HepG2 (cell line): Measurements from ENCODE around the gene ITPK1. TPM values are rescaled to one million over a fixed set of nuclear protein-coding genes. Genes with fewer than 3 reads are reported as not detected.

ENCODE experiments used
- ATAC-seq: fragments of 200-7000 bp; cut with Tn5 transposase; 3 replicates; pipeline ENCODE4 v1.9.1; 2020; ENCODE audit warnings: mild to moderate bottlenecking, moderate library complexity
- BruUV-seq: library from RNA; stranded (reverse); fragments of 400-500 nt; replicated peaks from 2 replicates; lab custom pipeline; 2021; lab: Mats Ljungman, UMichigan
- CTCF ChIA-PET: fragments of 300-600 bp; formaldehyde crosslinking; extraction: SDS; loops from one replicate; lab custom pipeline; 2021; ENCODE audit warnings: low total read pairs, inconsistent platforms, low intra/inter-chr PET ratio; lab: Yijun Ruan, JAX
- POLR2A ChIA-PET: fragments of 350-600 bp; sonication (Branson Sonifier 250); formaldehyde crosslinking; loops from one replicate; lab custom pipeline; 2020; ENCODE audit warnings: antibody characterized with exemption, inconsistent platforms; lab: Yijun Ruan, JAX
- DNase-seq: peaks from one replicate; pipeline ENCODE4 v3.0.0-alpha.2; 2015; ENCODE audit warnings: low spot score
- FAIRE-seq: peaks from 3 replicates; lab custom pipeline; 2011; peaks lifted over from hg19 to GRCh38; lab: Jason Lieb, UNC
- H2AFZ ChIP-seq: one replicate; pipeline ENCODE4 v1.6.1; 2011; ENCODE audit warnings: low read length, inconsistent platforms
- H3K27ac ChIP-seq: fragments of 300-600 bp; 3 replicates; pipeline ENCODE4 v1.8.0; 2011; ENCODE audit warnings: mixed run types, mild to moderate bottlenecking, mixed read lengths, low read length, inconsistent platforms; ENCODE audit not compliant: insufficient read depth; ENCODE audit errors: extremely low read length
- H3K27me3 ChIP-seq, 2 experiments: fragments of 200-600 bp in 1 of 2; 2 replicates in 1 of 2; 3 replicates in 1 of 2; pipeline versions ENCODE4 v1.6.0 to v1.8.0; 2011; ENCODE audit warnings: low read length in 2 of 2, mild to moderate bottlenecking in 2 of 2, moderate library complexity in 2 of 2, inconsistent platforms in 1 of 2; ENCODE audit not compliant: insufficient read depth in 2 of 2, control insufficient read depth in 1 of 2
- H3K36me3 ChIP-seq, 2 experiments: fragments of 200-600 bp in 1 of 2; replicated peaks in 1 of 2; 2 replicates in 1 of 2; 3 replicates in 1 of 2; pipeline versions ENCODE4 v1.5.1 to v1.8.0; 2011; ENCODE audit warnings: low read length in 2 of 2, inconsistent platforms in 1 of 2; ENCODE audit not compliant: insufficient read depth in 2 of 2, control insufficient read depth in 1 of 2
- H3K4me1 ChIP-seq: 2 replicates; pipeline ENCODE4 v1.5.1; 2012; ENCODE audit warnings: low read length, inconsistent platforms; ENCODE audit not compliant: insufficient read depth
- H3K4me2 ChIP-seq: 2 replicates; pipeline ENCODE4 v1.6.0; 2011; ENCODE audit warnings: low read depth, low read length, inconsistent platforms
- H3K4me3 ChIP-seq, 3 experiments: fragments of 200-600 bp in 1 of 3; sonication (generic), shearing (Covaris generic) in 1 of 3; replicated peaks in 1 of 3; 2 replicates each; pipeline ENCODE4 v1.5.1; 2011 to 2016; ENCODE audit warnings: low read length in 3 of 3, inconsistent platforms in 2 of 3, low read depth in 2 of 3, mild to moderate bottlenecking in 2 of 3, control low read depth in 1 of 3, mixed read lengths in 1 of 3; ENCODE audit not compliant: insufficient read depth in 1 of 3
- H3K79me2 ChIP-seq: one replicate; pipeline ENCODE4 v1.6.1; 2011; ENCODE audit warnings: low read length, inconsistent platforms; ENCODE audit not compliant: insufficient read depth
- H3K9ac ChIP-seq: 2 replicates; pipeline ENCODE4 v1.6.0; 2011; ENCODE audit warnings: mild to moderate bottlenecking, low read depth, low read length, inconsistent platforms; ENCODE audit not compliant: insufficient read depth
- H3K9me3 ChIP-seq: 2 replicates; pipeline ENCODE4 v1.5.1; 2012; ENCODE audit warnings: mild to moderate bottlenecking, low read length
- H4K20me1 ChIP-seq: 2 replicates; pipeline ENCODE4 v1.6.0; 2011; ENCODE audit warnings: inconsistent platforms, mild to moderate bottlenecking, low read length, moderate library complexity; ENCODE audit not compliant: insufficient read depth
- ERF ChIP-seq: IDR thresholded peaks from 2 replicates; pipeline ENCODE4 v1.6.1; 2018; ENCODE audit warnings: missing biosample characterization, missing genetic modification reagents
- GABPA ChIP-seq, 2 experiments: IDR thresholded peaks; 2 replicates each; pipeline ENCODE4 v1.6.1; 2011 to 2016; ENCODE audit warnings: low read depth in 2 of 2, low read length in 1 of 2, missing biosample characterization in 1 of 2, missing genetic modification characterization in 1 of 2
- HES4 ChIP-seq: sonication (generic); formaldehyde crosslinking; IDR thresholded peaks from 2 replicates; pipeline ENCODE4 v1.9.0; 2021; ENCODE audit warnings: mild to moderate bottlenecking, missing genetic modification reagents, borderline replicate concordance
- IKZF5 ChIP-seq: IDR thresholded peaks from 2 replicates; pipeline ENCODE4 v1.6.1; 2018; ENCODE audit warnings: missing genetic modification reagents, mild to moderate bottlenecking, missing compliant biosample characterization
- MED1 ChIP-seq: sonication (generic); formaldehyde crosslinking; IDR thresholded peaks from 2 replicates; pipeline ENCODE4 v1.4.0; 2020; ENCODE audit warnings: missing genetic modification reagents
- NFIC ChIP-seq: IDR thresholded peaks from 2 replicates; pipeline ENCODE4 v1.6.1; 2012; ENCODE audit warnings: mild to moderate bottlenecking, low read length, inconsistent platforms
- PRDM4 ChIP-seq: sonication (generic); formaldehyde crosslinking; IDR thresholded peaks from 2 replicates; pipeline ENCODE4 v1.9.0; 2021; ENCODE audit warnings: missing genetic modification reagents, borderline replicate concordance
- ZNF33A ChIP-seq: sonication (generic); formaldehyde crosslinking; IDR thresholded peaks from 2 replicates; pipeline ENCODE4 v1.5.1; 2020; ENCODE audit warnings: missing genetic modification reagents, mild to moderate bottlenecking, moderate library complexity, borderline replicate concordance
- ZNF432 ChIP-seq: sonication (generic); formaldehyde crosslinking; IDR thresholded peaks from 2 replicates; pipeline ENCODE4 v1.5.0; 2020; ENCODE audit warnings: missing genetic modification reagents, mild to moderate bottlenecking, borderline replicate concordance
- ZNF530 ChIP-seq: sonication (generic); formaldehyde crosslinking; IDR thresholded peaks from 2 replicates; pipeline ENCODE4 v1.5.0; 2020; ENCODE audit warnings: low read depth, mild to moderate bottlenecking, missing genetic modification reagents
- ZNF605 ChIP-seq: sonication (generic); formaldehyde crosslinking; IDR thresholded peaks from 2 replicates; pipeline ENCODE4 v1.8.0; 2022; ENCODE audit warnings: mild to moderate bottlenecking, missing genetic modification reagents
- ZNF619 ChIP-seq: sonication (generic); formaldehyde crosslinking; IDR thresholded peaks from 2 replicates; pipeline ENCODE4 v1.4.0; 2020; ENCODE audit warnings: mild to moderate bottlenecking, missing genetic modification reagents
- WGBS: methylation state at CpG from one replicate; pipeline ENCODE4 v1.1.6; 2017; ENCODE audit warnings: low lambda C conversion rate; 5-methylcytosine and 5-hydroxymethylcytosine counted together
- in situ Hi-C: cut with HindIII; loops from 2 replicates; pipeline ENCODE4 v1.10.0; 2017; ENCODE audit warnings: low pct_unique_long_range_greater_than_20kb; ENCODE audit not compliant: extremely low pct_ligation_motif_present
- intact Hi-C: fragments of 100-400 bp; cut with micrococcal nuclease; formaldehyde crosslinking; loops from one replicate; pipeline ENCODE4 v1.10.0; 2022; ENCODE audit not compliant: unreplicated experiment
- polyA plus RNA-seq, 8 experiments: library from polyadenylated mRNA; depleted of rRNA in 3 of 8; stranded (reverse) in 7 of 8; unstranded in 1 of 8; fragments of >200 nt; fragmentation: Illumina TruSeq in 4 of 8; extraction: Trizol in 4 of 8; gene quantifications; 2 replicates each; pipeline versions ENCODE4 v1.2.1 to v1.2.3, GENCODE V29; 2011 to 2016; ENCODE audit warnings: low read depth in 4 of 8, missing spikeins in 1 of 8, mixed read lengths in 1 of 8; ENCODE audit not compliant: insufficient read depth in 1 of 8
- total RNA-seq, 5 experiments: library from RNA; depleted of rRNA; stranded (reverse); fragments of >200 nt; fragmentation: Illumina TruSeq; extraction: Trizol; gene quantifications; 2 replicates each; pipeline ENCODE4 v1.2.3, GENCODE V29; 2016; ENCODE audit warnings: low read depth in 1 of 5

The ITPK1 gene
- total and polyA plus RNA-seq, 2 of the 13 experiments (the other 11 are each of a cell fraction or from before 2014, with no cell fraction given) = 20.5 to 47.5 TPM

GRCh38 chr14:92956961-92957360 is 158.8 kb downstream of the ITPK1 start (continued):
- TF ChIP-seq ERF (CRISPR knock-in tag) (no peak), ZNF33A (no peak), IKZF5 (CRISPR knock-in tag) (no peak), PRDM4 (CRISPR knock-in tag) (no peak), NFIC (no peak), ZNF605 (CRISPR knock-in tag) (no peak)

DNA sequence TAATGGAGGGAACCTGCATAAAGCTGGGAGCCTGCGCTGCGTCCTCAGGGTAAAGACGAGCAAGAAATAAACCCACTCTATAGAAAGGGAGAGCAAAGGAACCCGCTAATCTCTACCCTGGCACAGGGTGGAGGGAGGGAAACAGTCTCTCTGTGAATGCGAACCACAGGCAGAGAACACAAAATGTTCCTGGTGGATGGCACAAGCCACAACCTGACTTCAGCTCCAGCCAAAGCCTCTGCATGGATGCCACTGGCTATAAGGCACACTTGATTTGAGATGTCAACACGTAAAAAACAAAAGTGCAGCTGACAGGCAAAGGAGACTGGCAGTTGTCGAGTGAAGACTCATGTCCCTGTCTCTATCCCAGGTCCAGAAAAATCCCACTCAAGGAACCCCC is 160.3 kb downstream of the ITPK1 start:
- Histone ChIP-seq H3K4me2 (no peak overlapping the region), H3K4me1 (no peaks in the 10 kb centered on the region), H4K20me1 (no peaks in the 10 kb centered on the region), H2AFZ (no peak overlapping the region), H3K9me3 (no peaks in the 10 kb centered on the region), H3K4me3 (no peak overlapping the region), H3K36me3 (peaks cover 5 to 28% of the 10 kb centered on the region in 2 experiments; a peak in 2 of 5 replicates), H3K27ac (no peak overlapping the region), H3K27me3 (no peaks in the 10 kb centered on the region), H3K79me2 (no peaks in the 10 kb centered on the region), H3K9ac (no peak overlapping the region)
- BruUV-seq = no TSS peak
- TF ChIP-seq GABPA (IDR thresholded peaks at IDR 0.05; ENCODE audit: low read depth, low read length) (no peak), GABPA (CRISPR knock-in tag; IDR thresholded peaks at IDR 0.05; ENCODE audit: low read depth) (no peak), ZNF530 (CRISPR knock-in tag) (no peak), HES4 (CRISPR knock-in tag) (no peak), ZNF432 (no peak), MED1 (no peak), ZNF619 (CRISPR knock-in tag) (no peak)
- ChIA-PET CTCF (no interaction called here), POLR2A (no interaction called here)
- intact Hi-C loops (no loop called here), in situ Hi-C loops (loop anchor here (10.0 kb wide), 1 partner anchor 159 kb away; the partner anchor contains the start of gene ITPK1)
- ATAC-seq (no peak), DNase-seq (no peak), FAIRE-seq (no peak)
- 95% methylated on average over 7 of the region's 7 CpGs for WGBS
